GM19025 (cell line): Measurements from ENCODE around the gene TNRC6B.

Source experiments
- ATAC-seq: cut with Tn5 transposase; IDR thresholded peaks from one replicate; pipeline ENCODE4 v1.9.1; 2021; ENCODE audit warnings: mild to moderate bottlenecking, low read depth, moderate library complexity; ENCODE audit not compliant: unreplicated experiment

Gene TNRC6B

DNA sequence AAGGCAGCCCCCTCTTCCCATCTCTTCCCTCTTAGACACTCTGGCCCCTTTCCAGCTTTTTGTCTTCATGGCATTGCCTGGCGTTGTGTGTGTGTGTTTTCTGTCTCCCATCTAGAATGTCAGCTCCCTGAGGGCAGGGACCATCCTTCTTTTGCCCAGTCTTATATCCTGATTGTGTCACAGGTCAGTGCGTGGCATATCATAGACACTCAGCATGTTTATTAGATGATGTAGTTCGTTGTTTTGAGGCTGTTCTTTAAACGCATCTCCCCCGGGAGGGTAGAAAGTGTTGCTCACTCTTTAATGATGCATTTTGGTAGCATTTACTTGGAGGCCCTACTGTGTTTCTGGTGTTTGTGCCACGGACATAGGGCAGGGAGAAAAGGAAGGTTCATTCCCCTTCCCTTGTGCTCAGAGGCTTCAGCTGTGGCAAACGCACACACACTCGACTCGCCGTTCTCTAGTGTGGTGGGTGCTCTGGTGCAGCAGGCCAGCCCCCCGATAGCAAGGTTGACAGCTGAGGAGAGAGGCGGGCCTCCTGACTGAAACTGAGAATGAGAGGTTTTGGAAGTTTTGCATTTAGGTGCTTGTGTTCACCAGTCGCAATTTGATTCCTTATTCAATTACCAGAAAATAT lies 60.2 kb downstream of the TNRC6B start:
- ATAC-seq: no peak

DNA sequence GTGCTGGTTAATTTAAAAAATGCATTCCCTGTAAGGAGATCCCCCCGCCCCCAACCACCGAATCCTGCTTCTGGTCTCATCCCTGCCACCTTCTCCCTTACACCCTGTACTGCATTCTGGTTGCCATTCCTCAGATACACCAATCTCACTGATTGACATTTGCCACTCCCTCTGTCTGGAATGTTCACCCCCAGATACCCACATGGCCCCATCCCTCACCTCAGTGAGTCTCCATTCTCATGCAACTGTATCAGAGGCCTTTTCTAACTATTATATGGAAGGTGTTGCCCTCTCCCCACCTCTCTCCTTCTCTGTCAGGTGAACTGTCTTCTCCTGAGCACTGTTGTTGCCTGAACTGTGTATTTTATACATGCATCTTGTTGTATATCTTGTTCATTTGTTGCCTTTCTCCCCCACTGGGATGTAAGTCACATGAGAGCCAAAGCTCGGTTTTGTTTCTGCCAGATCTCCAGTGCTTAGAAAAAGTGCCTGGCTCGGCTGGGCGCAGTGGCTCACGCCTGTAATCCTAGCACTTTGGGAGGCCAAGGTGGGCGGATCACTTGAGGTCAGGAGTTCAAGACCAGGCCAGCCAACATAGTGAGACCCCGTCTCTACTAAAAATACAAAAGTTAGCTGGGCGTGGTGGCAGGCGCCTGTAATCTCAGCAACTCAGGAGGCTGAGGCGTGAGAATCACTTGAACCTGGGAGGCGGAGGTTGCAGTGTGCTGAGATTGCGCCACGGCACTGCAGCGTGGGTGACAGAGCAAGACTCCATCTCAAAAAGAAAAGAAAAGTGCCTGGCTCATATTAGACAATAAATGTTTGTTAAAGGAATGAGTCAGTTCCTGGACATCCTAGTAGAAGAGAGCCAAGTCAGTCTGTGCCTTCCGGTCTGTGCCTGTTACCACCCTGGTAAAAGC lies 61.0 kb downstream of the TNRC6B start:
- ATAC-seq: no peak

DNA sequence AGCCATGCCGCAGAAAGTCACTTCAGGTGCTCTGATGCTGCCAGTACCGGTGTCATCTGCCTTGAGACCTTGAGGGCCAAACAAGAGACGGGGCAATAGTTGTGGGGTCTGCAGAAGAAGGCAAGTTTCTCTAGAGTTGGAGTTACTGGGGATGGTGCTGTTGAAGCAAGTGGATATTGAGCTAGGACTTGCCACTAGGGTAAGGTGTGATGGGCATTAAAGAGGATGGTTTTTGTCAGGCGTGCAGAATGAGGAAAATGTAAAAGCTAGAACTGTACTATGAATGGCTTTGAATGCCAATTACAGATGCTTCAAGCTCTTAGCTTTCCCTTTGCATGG lies 61.6 kb downstream of the TNRC6B start:
- ATAC-seq: no peak

- no peak for ATAC-seq
Measured at GRCh38 chr22:40240160-40240559, 62.4 kb downstream of the TNRC6B start.

DNA sequence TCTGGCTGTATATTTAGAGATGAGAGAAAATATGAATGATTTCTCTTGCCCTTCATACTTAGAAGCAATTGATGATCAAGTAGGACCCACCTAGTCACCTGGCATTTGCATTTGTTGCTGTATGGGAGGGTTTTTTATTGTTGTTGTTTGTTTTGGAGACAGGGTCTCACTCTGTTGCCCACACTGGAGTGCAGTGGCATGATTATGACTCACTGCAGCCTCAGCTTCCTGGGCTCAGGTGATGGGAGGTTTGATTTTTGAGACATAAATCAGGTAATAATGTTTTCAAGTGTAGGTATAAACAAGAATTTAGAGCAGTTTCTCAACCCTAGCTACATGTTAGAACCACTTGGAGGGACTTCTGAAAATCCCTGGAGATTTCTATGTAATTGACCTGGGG lies 63.0 kb downstream of the TNRC6B start:
- no peak for ATAC-seq

DNA sequence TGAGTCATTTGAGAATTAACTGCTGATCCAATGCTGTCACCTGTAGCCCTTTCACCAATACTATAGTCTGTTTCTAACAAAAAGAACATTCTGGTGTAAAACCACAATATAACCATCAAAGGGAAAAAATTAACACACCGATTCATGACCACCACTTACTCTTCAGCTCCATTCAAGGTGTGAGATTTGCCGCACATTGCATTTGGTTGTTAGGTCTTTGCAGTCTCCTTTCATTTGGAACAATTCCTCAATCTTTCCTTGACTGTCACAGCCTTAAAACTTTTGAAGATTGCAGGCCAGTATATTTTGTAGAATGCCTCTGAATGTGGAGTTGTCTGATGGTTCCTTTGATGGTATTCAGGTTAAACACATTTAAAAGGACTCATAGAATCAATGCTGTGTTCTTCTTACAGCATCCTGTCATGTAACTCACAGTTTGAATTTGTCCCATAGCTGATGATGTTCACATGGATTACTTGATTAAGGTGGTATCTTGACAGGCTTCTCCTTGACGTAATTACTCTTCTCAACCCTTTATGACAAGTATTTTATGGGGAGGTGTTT lies 63.6 kb downstream of the TNRC6B start:
- no peak for ATAC-seq

DNA sequence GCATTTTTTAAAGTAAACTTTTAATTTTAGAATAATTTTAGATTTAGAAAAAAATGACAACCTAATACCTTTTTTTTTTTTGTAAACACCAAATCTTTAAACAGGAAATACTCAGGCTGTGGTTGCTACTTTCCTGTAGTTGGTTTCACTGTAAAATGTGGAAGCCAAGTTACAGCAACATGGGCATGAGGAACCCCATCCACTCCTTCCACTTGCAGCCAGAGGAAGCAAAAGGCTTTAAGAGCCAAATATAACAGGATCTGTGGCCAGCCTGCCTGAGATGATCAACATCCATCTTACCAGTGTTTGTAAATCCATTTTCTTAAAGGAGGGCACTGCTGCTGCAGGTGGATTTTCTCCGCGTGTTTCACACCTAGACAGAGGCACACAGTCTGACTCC lies 66.2 kb downstream of the TNRC6B start:
- ATAC-seq: no peak

DNA sequence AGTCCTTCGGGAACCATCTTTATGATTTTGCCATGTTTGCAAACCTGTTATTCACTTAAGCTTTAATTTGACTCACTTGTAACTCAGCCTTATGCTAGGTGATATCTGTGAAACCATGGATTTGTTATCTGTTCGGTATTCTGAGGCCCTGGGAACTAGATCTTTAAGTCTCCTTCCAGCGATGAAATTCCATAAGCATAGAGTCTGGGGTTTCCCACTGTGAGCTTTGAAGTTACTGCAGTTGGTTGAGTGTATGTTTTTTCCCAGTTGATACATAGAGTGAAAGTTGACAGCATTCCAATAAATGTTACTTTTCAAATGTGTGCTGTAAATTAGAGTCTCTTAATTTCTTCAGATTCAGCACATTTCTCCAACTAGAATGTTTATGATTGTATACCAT lies 66.9 kb downstream of the TNRC6B start:
- no peak for ATAC-seq

DNA sequence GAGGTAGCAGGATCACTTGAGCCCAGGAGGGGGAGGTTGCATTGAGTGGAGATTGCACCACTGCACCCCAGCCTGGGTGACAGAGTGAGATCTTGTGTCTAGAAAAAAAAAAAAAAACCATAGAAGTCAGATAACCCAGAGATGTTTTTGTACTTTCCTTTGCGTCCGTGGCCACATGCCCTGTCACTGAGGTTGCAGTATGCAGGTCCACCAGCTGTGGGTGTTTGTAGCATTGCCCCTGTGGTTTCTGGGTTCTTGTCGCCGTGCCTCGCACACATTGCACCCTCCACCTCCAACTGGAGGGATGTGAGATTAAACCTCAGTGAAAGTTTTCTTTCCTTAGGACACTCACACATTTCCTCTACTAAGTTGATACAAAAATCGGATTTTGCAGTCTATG lies 70.3 kb downstream of the TNRC6B start:
- ATAC-seq: no peak

GRCh38 chr22:40249286-40249685 lies 71.6 kb downstream of the TNRC6B start:
- no peak for ATAC-seq

DNA sequence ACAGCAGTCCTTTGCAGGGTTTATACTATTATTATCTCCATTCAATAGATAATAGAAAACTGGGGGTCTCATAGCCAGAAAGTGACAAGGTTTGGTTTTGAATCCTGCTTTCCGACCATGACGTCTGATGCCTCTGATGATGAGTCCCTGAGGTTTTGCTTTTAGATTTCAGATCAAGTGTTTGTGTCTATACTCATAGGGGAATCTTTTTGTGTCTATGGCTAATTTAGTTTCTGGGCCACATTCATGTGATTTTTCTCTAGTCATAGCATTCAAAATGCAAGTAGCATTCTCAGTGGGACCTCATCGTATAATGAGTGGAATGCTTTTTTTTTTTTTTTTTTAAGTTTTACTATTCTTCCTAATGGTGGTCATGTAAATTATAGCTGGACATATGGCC lies 72.9 kb downstream of the TNRC6B start:
- no peak for ATAC-seq

DNA sequence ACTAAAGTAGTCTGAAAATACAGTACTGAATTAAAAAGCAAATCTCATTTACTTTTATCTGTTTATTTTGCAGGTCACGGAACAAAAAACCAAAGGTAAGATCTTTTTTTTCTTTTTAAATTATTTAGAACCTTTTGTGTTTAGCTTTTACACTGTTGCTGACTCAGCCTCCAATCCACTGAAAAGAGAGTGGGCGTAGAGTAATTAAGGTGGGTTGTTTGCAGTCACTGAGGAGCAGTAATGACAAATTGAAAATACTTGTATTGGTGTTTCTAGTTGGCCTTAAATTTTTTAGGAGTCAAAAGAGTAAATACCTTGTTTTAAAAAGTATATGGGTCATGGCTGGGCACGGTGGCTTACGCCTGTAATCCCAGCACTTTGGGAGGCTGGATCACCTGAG lies 73.4 kb downstream of the TNRC6B start:
- ATAC-seq: no peak

GRCh38 chr22:40252146-40252545 lies 74.4 kb downstream of the TNRC6B start:
- ATAC-seq: no peak

DNA sequence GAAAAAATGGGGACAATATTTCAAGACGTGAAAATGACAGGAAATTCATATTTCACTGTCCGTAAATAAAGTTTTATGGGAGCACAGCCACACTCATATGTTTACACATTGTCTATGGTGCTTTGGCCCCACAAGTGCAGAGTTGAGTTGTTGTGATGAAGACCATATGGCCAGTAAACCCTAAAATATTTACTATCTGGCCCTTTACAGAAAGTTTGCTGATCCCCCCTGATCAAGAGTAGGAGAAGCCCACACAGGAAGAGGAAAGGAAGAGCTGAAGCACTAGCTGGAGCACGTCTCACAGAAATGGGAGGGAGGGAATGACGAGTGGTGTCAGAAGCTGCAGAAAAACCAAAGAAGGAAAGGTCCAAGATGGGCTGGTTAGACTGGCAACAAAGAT lies 78.8 kb downstream of the TNRC6B start:
- ATAC-seq: no peak

DNA sequence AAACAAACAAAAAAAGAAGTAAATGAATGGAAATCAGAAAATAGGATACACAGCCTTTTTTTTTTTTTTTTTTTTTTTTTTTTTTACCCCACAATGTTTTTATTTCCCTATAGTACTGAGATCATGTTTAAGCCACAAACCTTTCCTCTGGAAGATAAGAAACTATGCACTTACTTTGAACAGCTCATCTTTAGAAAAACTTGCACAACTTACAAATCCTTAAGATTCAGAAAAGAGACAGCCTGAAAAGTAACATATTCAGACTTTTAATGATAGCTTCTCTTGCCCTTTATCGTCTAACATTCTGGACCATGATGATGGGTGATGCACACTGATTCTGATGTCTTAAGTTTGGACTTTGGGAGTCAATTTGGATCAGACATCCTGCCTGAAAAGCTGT lies 80.3 kb downstream of the TNRC6B start:
- ATAC-seq: no peak

GRCh38 chr22:40258501-40258915 lies 80.8 kb downstream of the TNRC6B start:
- no peak for ATAC-seq

DNA sequence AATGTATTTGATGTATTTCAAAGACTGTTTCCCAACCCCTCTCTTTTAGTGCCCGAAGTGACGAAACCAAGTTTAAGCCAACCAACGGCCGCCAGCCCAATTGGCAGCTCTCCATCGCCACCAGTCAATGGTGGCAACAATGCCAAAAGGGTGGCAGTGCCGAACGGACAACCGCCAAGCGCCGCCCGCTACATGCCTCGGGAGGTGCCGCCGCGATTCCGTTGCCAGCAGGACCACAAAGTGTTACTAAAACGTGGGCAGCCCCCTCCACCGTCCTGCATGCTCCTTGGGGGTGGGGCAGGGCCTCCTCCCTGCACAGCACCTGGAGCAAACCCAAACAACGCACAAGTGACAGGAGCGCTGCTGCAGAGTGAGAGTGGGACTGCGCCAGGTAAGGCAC lies 84.1 kb downstream of the TNRC6B start:
- no peak for ATAC-seq

DNA sequence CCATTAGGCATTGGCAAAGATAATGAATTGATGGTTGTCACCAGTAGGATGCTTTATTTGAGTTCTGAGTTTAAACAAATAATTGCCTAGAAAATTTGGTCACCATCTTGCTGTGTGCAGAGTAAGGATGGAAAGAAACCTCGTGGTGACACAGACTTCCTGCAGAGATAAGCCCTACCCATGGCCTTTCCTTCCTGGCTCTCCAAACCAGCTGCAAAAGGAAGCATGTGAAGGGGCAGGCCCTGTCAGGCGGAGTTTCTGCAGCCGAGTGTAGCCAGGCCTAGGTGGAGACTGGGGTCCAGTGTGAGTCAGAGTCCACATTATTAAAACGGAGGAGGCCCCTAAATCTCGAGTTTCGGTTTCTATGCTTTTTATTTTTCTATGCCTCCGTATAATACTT lies 85.5 kb downstream of the TNRC6B start:
- no peak for ATAC-seq

GRCh38 chr22:40265783-40266182 lies 88.1 kb downstream of the TNRC6B start:
- ATAC-seq: no peak

GRCh38 chr22:40270031-40270430 lies 92.3 kb downstream of the TNRC6B start:
- ATAC-seq: no peak

GRCh38 chr22:40270748-40271373 lies 93.1 kb downstream of the TNRC6B start:
- no peak for ATAC-seq
